H54 (cell line): ENCODE data around the gene GHITM.
"Not testable (repeated sequence)": the region's sequence is repeated elsewhere in the genome, so short reads cannot be mapped to it uniquely, and the experiment has no call there.

Experiments
- DNase-seq: peaks from one replicate; pipeline ENCODE4 v3.0.0; 2011; ENCODE audit warnings: low spot score, mixed read lengths; ENCODE audit not compliant: insufficient read length
- FAIRE-seq: peaks from 3 replicates; lab custom pipeline; 2011; peaks lifted over from hg19 to GRCh38; lab: Jason Lieb, UNC
- POLR2A ChIP-seq: IDR thresholded peaks from 2 replicates; pipeline ENCODE4 v1.6.1; 2011; ENCODE audit warnings: low read depth, mild to moderate bottlenecking, low read length

Gene GHITM

DNA sequence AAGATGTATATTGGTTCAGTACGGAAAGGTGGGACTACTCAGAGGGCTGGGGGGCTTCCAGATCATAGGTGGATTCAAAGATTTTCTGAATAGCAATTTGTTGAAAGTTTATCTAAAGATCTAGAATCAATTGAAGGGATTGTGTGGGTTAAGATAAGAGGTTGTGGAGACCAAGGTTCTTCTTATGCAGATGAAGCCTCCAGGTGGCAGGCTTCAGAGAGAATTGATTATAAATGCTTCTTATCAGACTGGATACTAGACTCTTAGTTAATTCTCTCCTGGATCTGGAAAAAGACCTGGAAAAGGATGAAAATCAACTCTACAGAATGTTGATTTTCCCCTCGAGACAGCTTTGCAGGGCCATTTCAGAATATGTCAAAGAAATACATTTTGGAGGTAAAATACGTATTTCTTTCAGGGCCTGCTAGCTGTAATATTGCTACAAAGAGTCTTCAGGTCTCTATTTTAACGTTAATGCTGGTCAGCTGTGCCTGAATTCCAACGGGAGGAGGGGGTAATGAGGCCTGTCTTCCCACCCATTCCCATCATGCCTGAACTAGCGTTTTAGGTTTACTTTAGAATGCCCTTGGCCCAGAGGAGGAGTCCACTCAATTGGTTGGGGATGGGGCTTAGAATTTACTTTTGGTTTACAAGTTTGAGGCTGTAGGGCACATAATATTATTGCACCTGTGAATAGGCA lies 21.5 kb downstream of the GHITM start:
- TF ChIP-seq POLR2A, result no peak
- no peak for DNase-seq
- no peak for FAIRE-seq

- TF ChIP-seq POLR2A, result no peak
- FAIRE-seq (no peak), DNase-seq (no peak)
These were observed 24.7 kb downstream of the GHITM start for GRCh38 chr10:84163996-84164395.

DNA sequence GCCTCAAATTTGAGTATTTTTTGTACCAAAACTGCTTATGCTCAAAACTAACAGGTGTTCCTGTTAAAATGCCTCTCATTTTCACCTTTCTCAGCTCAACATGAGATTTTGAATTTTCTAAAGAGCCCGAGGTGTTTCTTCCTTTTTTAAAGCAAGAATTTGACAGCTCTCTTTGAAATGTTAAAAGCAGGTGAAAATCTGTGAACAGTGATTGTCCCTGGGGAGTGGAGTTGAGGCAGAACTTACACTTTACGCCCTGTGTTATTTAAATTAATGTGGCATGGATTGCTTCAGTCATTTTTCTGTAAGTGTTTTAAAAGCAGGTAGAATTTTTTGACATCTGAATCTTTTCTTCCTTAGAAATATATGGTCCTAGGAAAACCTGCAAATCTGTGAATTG lies 25.1 kb downstream of the GHITM start:
- DNase-seq (no peak), FAIRE-seq (no peak)
- no peak for TF ChIP-seq POLR2A

GRCh38 chr10:84166620-84167288 lies 27.4 kb downstream of the GHITM start:
- FAIRE-seq (no peak), DNase-seq (no peak)
- TF ChIP-seq POLR2A, result no peak

- FAIRE-seq, DNase-seq: not testable (repeated sequence)
These were observed 28.0 kb downstream of the GHITM start for GRCh38 chr10:84167289-84167653.

DNA sequence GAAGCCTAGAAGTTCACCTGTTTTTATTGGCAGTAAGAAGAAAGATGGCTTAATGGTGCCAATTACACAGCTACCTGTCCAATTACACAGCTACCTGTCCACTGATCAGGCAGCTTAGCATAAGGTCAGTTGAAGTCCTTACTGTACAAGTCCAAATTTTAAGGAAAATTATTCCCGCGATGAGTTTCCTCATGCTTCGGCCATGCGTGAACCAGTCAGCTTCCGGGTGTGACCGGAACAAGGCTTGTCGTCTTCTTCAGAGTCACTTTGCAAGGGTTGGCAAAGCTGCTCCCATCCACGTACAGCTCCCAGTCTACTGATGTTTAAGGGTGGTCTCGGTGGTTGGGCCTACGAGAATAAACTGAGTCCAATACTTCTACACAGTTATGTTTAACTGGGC lies 29.1 kb downstream of the GHITM start:
- not testable (repeated sequence) for FAIRE-seq, DNase-seq

DNA sequence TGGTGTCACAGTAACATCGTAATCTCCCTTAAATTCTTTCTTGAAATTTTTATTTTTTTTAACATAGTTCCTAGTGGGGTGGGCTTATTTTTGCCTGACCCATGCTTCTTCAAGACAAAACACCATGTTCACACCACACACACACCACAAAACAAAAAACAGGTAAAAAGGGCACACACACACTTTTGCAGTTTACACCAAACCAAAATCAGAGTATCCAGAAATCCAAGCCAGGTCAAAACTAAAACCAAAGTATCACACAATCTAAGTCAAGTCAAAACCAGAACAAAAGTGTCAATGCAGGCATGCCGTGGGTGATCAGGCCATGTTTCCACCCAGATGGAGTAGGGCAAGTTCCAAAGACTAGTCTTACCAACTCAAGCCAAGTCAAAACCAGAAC lies 31.9 kb downstream of the GHITM start:
- not testable (repeated sequence) for FAIRE-seq, DNase-seq

DNA sequence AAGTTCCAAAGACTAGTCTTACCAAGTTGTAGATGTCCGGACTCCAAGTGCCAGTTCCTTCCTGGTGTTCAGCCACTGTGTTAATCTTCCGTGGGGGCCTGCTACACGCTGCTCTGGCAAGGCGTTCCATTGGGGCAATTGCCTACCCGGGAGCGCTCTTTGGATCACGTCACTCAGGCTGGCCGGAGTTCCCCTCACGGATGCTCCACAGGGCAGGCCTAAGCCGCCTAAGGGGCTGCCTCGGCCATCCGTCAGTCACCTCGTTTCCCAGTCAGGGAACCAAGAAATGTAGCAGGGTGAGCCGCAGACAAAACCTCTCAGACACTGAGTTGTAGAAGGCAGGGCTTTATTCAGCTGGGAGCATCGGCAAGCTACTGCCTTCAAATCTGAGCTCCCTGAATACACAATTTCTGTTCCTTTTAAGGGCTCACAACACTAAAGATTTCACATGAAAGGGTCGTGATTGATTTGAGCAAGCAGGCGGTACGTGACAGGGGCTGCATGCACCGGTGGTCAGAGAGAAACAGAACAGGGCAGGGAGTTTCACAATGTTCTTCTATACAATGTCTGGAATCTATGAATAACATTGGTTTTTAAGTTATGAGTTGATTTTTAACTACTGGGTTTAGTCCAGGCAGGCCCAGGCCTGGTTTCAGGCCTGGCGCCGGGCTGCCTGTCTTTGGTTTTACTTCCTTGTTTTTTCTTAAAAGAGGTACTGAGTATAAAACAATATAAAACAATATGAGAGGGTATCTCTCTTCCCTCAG lies 32.6 kb downstream of the GHITM start:
- not testable (repeated sequence) for FAIRE-seq, DNase-seq

- DNase-seq (no peak), FAIRE-seq (no peak)
- TF ChIP-seq POLR2A, result no peak
These were observed 33.4 kb downstream of the GHITM start for GRCh38 chr10:84172467-84173356.

- FAIRE-seq (no peak), DNase-seq (no peak)
- TF ChIP-seq POLR2A, result no peak
These were observed 34.2 kb downstream of the GHITM start, which contains the start of gene GPR15LG for GRCh38 chr10:84173501-84173929. Gene GPR15LG (plus strand): TSS chr10:84173801. CDS start chr10:84173852, 51 bp downstream.

GRCh38 chr10:84175436-84175835 lies 36.1 kb downstream of the GHITM start:
- no peak for DNase-seq
- FAIRE-seq, result no peak
- no peak for TF ChIP-seq POLR2A

- no peak for TF ChIP-seq POLR2A
- FAIRE-seq, result no peak
- no peak for DNase-seq
These were observed 37.0 kb downstream of the GHITM start for GRCh38 chr10:84176351-84176750.

- TF ChIP-seq POLR2A, result no peak
- FAIRE-seq (no peak), DNase-seq (no peak)
These were observed 37.6 kb downstream of the GHITM start for GRCh38 chr10:84176836-84177474.
